Keratinocyte (primary cell): ENCODE measurements around the gene AGPAT2. TPM values are rescaled to one million over a fixed set of nuclear protein-coding genes. Genes with fewer than 3 reads are reported as not detected.

ENCODE experiments used
- DNase-seq: peaks from one replicate; pipeline ENCODE4 v3.0.0-alpha.2; 2011; ENCODE audit warnings: low read depth, missing footprints, low spot score
- FAIRE-seq: peaks from 2 replicates; lab custom pipeline; 2011; peaks lifted over from hg19 to GRCh38; lab: Jason Lieb, UNC
- H2AFZ ChIP-seq: 2 replicates; pipeline ENCODE4 v1.6.0; 2012; ENCODE audit warnings: low read length, control low read depth, inconsistent platforms; ENCODE audit not compliant: control insufficient read depth
- H3K27ac ChIP-seq: 2 replicates; pipeline ENCODE4 v1.5.1; 2011; ENCODE audit warnings: low read length; ENCODE audit not compliant: control insufficient read depth, insufficient read depth
- H3K27me3 ChIP-seq: 3 replicates; pipeline ENCODE4 v1.6.0; 2011; ENCODE audit warnings: low read length; ENCODE audit not compliant: control insufficient read depth, insufficient read depth; ENCODE audit errors: extremely low read depth
- H3K36me3 ChIP-seq, 2 experiments: 2 replicates in 1 of 2; 3 replicates in 1 of 2; pipeline ENCODE4 v1.5.1; 2011; ENCODE audit warnings: low read length in 2 of 2, mild to moderate bottlenecking in 1 of 2; ENCODE audit not compliant: control insufficient read depth in 2 of 2, insufficient read depth in 2 of 2; ENCODE audit errors: extremely low read depth in 1 of 2
- H3K4me1 ChIP-seq: 3 replicates; pipeline ENCODE4 v1.5.1; 2011; ENCODE audit warnings: low read length; ENCODE audit not compliant: control insufficient read depth, insufficient read depth; ENCODE audit errors: extremely low read depth
- H3K4me2 ChIP-seq: 3 replicates; pipeline ENCODE4 v1.6.0; 2011; ENCODE audit warnings: low read depth, low read length; ENCODE audit not compliant: control insufficient read depth, insufficient read depth; ENCODE audit errors: extremely low read depth
- H3K4me3 ChIP-seq, 3 experiments: fragments of 200-600 bp in 1 of 3; sonication (generic) in 1 of 3; 2 replicates in 2 of 3; 3 replicates in 1 of 3; pipeline ENCODE4 v1.5.1; 2011 to 2016; ENCODE audit warnings: low read length in 3 of 3, mild to moderate bottlenecking in 3 of 3, control low read depth in 2 of 3, inconsistent platforms in 1 of 3, low read depth in 1 of 3, mixed read lengths in 1 of 3, mixed run types in 1 of 3, moderate library complexity in 1 of 3; ENCODE audit not compliant: control insufficient read depth in 2 of 3, insufficient read depth in 2 of 3; ENCODE audit errors: extremely low read depth in 1 of 3
- H3K79me2 ChIP-seq: 2 replicates; pipeline ENCODE4 v1.6.0; 2012; ENCODE audit warnings: low read length; ENCODE audit not compliant: control insufficient read depth, insufficient read depth
- H3K9ac ChIP-seq: 3 replicates; pipeline ENCODE4 v1.6.0; 2011; ENCODE audit warnings: low read length; ENCODE audit not compliant: control insufficient read depth, insufficient read depth; ENCODE audit errors: extremely low read depth
- H3K9me1 ChIP-seq: 3 replicates; pipeline ENCODE4 v1.6.0; 2011; ENCODE audit warnings: low read length; ENCODE audit not compliant: control insufficient read depth, insufficient read depth; ENCODE audit errors: extremely low read depth
- H3K9me3 ChIP-seq: 2 replicates; pipeline ENCODE4 v1.5.1; 2012; ENCODE audit warnings: low read depth, low read length; ENCODE audit not compliant: control insufficient read depth
- H4K20me1 ChIP-seq: 3 replicates; pipeline ENCODE4 v1.6.0; 2011; ENCODE audit warnings: low read length; ENCODE audit not compliant: control insufficient read depth, insufficient read depth; ENCODE audit errors: extremely low read depth
- EZH2 ChIP-seq: IDR thresholded peaks from one replicate; pipeline ENCODE4 v1.6.1; 2012; ENCODE audit warnings: inconsistent platforms, mild to moderate bottlenecking, low read length, moderate library complexity
- dilution Hi-C: fragments of 300-500 bp; cut with MboI; formaldehyde crosslinking; loops from one replicate; pipeline ENCODE4 v1.7.0; 2020; ENCODE audit warnings: low sequenced_read_pairs; ENCODE audit not compliant: extremely low pct_ligation_motif_present
- polyA plus RNA-seq, 5 experiments: library from polyadenylated mRNA; depleted of rRNA in 3 of 5; stranded (reverse) in 3 of 5; stranded (forward) in 1 of 5; unstranded in 1 of 5; fragments of >200 nt; gene quantifications; 1 replicate in 1 of 5; 2 replicates in 3 of 5; 3 replicates in 1 of 5; pipeline versions ENCODE4 v1.2.1 to v1.2.3, GENCODE V29; 2011 to 2012; ENCODE audit warnings: missing spikeins in 2 of 5, low read depth in 1 of 5, low replicate concordance in 1 of 5
- TF ChIP-seq, protein P1 (sequence below), 3 experiments: IDR thresholded peaks in 1 of 3; conservative IDR thresholded peaks in 1 of 3; optimal IDR thresholded peaks in 1 of 3; 2 replicates in 2 of 3; 3 replicates in 1 of 3; pipeline versions ENCODE3 to v1.5.1; 2011; ENCODE audit warnings: low read length in 3 of 3, mild to moderate bottlenecking in 3 of 3, moderate library complexity in 2 of 3, control low read depth in 1 of 3, inconsistent platforms in 1 of 3; ENCODE audit not compliant: insufficient read depth in 2 of 3; ENCODE audit errors: extremely low read depth in 1 of 3

The AGPAT2 gene
- polyA plus RNA-seq, 1 donor (not counting 4 experiments of a cell fraction or from before 2014, with no cell fraction given): 26.5 TPM

DNA sequence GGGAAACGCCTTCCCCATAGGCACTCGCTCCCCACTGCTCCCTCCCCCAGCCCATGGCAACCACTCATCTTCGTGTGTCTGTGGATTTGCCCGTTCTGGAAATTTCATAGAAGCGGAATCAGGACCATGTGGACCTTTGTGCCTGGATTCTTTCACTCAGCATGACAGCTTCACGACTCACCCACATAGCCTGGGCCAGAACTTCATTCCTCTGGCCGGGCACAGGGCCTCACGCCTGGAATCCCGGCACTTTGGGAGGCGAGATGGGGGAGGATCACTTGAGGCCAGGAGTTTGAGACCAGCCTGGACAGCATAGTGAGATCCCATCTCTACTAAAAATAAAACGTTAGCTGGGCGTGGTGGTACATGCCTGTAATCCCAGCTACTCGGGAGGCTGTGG lies 13.0 kb upstream of the AGPAT2 start:
- Histone ChIP-seq H3K9me1 (no peaks in the 10 kb centered on the region), H4K20me1 (peaks cover 3% of the 10 kb centered on the region), H3K4me2 (no peak overlapping the region), H3K4me1 (no peaks in the 10 kb centered on the region), H2AFZ (no peak overlapping the region), H3K9ac (no peak overlapping the region), H3K79me2 (no peaks in the 10 kb centered on the region), H3K36me3 (no peaks in the 10 kb centered on the region), H3K9me3 (no peaks in the 10 kb centered on the region), H3K27ac (no peak overlapping the region), H3K4me3 (no peak overlapping the region), H3K27me3 (peaks cover 20% of the 10 kb centered on the region)
- no peak for TF ChIP-seq EZH2
- TF ChIP-seq, protein P1, sequence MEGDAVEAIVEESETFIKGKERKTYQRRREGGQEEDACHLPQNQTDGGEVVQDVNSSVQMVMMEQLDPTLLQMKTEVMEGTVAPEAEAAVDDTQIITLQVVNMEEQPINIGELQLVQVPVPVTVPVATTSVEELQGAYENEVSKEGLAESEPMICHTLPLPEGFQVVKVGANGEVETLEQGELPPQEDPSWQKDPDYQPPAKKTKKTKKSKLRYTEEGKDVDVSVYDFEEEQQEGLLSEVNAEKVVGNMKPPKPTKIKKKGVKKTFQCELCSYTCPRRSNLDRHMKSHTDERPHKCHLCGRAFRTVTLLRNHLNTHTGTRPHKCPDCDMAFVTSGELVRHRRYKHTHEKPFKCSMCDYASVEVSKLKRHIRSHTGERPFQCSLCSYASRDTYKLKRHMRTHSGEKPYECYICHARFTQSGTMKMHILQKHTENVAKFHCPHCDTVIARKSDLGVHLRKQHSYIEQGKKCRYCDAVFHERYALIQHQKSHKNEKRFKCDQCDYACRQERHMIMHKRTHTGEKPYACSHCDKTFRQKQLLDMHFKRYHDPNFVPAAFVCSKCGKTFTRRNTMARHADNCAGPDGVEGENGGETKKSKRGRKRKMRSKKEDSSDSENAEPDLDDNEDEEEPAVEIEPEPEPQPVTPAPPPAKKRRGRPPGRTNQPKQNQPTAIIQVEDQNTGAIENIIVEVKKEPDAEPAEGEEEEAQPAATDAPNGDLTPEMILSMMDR (optimal IDR thresholded peaks at IDR 0.05 in 1 of 3, IDR thresholded peaks at IDR 0.05 in 1 of 3, conservative IDR thresholded peaks at IDR 0.05 in 1 of 3; ENCODE audit: extremely low read depth in 1 of 3, insufficient read depth in 2 of 3, low read length in 3 of 3): no peak
- FAIRE-seq (no peak), DNase-seq (no peak)
- dilution Hi-C loops: no loop called here

DNA sequence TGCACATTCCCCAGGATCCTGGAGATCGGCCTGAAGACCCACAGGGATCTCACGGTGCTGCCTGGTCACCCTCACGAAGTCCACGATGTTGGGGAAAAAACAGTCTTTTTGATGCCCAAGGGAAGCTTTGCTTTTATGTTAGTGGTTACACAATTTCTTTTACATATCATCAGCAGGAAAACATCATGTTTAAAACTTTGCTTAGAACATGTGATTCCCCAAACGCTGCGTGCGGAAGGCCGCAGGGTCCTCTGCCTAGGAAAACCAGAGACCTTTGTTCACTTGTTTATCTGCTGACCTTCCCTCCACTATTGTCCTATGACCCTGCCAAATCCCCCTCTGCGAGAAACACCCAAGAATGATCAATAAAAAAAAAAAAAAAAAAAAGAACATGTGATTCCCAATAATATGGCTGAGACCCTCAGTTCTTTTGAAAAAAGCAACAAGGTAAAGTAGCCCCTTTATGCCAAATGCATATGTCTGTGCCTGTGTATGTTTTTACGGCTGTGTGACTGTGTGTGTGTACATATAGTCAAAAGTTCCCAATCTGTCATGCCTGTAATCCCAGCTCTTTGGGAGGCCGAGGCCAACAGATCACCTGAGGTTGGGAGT lies 11.5 kb upstream of the AGPAT2 start:
- DNase-seq: no peak
- no peak overlapping the region for H3K27ac ChIP-seq
- no peaks in the 10 kb centered on the region for H3K36me3 ChIP-seq
- H3K9me1 ChIP-seq: no peaks in the 10 kb centered on the region
- peaks cover 3% of the 10 kb centered on the region for H4K20me1 ChIP-seq
- H2AFZ ChIP-seq: no peak overlapping the region
- no peaks in the 10 kb centered on the region for H3K9me3 ChIP-seq
- H3K27me3 ChIP-seq: peaks cover 27% of the 10 kb centered on the region
- H3K4me1 ChIP-seq: peaks cover 9% of the 10 kb centered on the region
- H3K9ac ChIP-seq: no peak overlapping the region
- H3K79me2 ChIP-seq: no peaks in the 10 kb centered on the region
- no peak overlapping the region for H3K4me3 ChIP-seq
- TF ChIP-seq EZH2: no peak
- TF ChIP-seq, protein P1 (optimal IDR thresholded peaks at IDR 0.05 in 1 of 3, IDR thresholded peaks at IDR 0.05 in 1 of 3, conservative IDR thresholded peaks at IDR 0.05 in 1 of 3; ENCODE audit: extremely low read depth in 1 of 3, insufficient read depth in 2 of 3, low read length in 3 of 3): no peak
- FAIRE-seq: no peak
- dilution Hi-C loops: no loop called here
- no peak overlapping the region for H3K4me2 ChIP-seq
